GM12878 (cell line): Measurements from ENCODE around the gene NCS1.

Experiments
- CEBPB ChIP-seq, 2 experiments: fragments of 150-350 bp in 1 of 2; IDR thresholded peaks; 2 replicates each; pipeline ENCODE4 v1.6.1; 2012 to 2014; ENCODE audit warnings: low read depth in 2 of 2, low read length in 2 of 2, borderline replicate concordance in 1 of 2, inconsistent platforms in 1 of 2
- CHD2 ChIP-seq: IDR thresholded peaks from 2 replicates; pipeline ENCODE4 v1.6.1; 2011; ENCODE audit warnings: low read depth, low read length, improper control_type of control experiment, borderline replicate concordance

GRCh38 chr9:130234340-130235260, 62.4 kb downstream of the NCS1 start:
- TF ChIP-seq CEBPB (IDR thresholded peaks at IDR 0.05; ENCODE audit: borderline replicate concordance in 1 of 2, low read depth in 2 of 2, low read length in 2 of 2) (no peak), CHD2 (no peak)
